Activated T-cell treated with anti-CD3 and anti-CD28 coated beads, Interleukin-2, amount 50 U/mL, for 72 hours (primary cell): ENCODE results near the gene CAPS. TPM values are rescaled to one million over a fixed set of nuclear protein-coding genes. Genes with fewer than 3 reads are reported as not detected.
"Not testable (repeated sequence)": the region's sequence is repeated elsewhere in the genome, so short reads cannot be mapped to it uniquely, and the experiment has no call there.

ENCODE experiments used
- ATAC-seq, 2 donors: fragments of 150-1000 bp; cut with Tn5 transposase; replicated peaks in 1 of 2; 2 replicates each; pipeline ENCODE4 v1.10.0; 2021; ENCODE audit warnings: moderate library complexity in 2 of 2, mild to moderate bottlenecking in 1 of 2
- DNase-seq, 2 donors: peaks; one replicate each; pipeline ENCODE4 v3.0.0; 2021 to 2022; ENCODE audit warnings: mixed read lengths in 1 of 2
- H3K27ac Mint-ChIP-seq: one replicate; pipeline ENCODE4 v1.8.0; 2022; ENCODE audit warnings: mild to moderate bottlenecking, moderate library complexity, mixed read lengths
- H3K27me3 Mint-ChIP-seq: one replicate; pipeline ENCODE4 v1.8.0; 2022; ENCODE audit warnings: low read depth, mixed read lengths
- H3K36me3 Mint-ChIP-seq, 2 donors: one replicate each; pipeline ENCODE4 v1.8.0; 2022; ENCODE audit warnings: mixed read lengths in 2 of 2, mild to moderate bottlenecking in 1 of 2; ENCODE audit not compliant: insufficient read depth in 2 of 2
- H3K4me1 Mint-ChIP-seq: one replicate; pipeline ENCODE4 v1.8.0; 2022; ENCODE audit warnings: low read depth, mixed read lengths
- H3K4me3 Mint-ChIP-seq, 2 donors: one replicate each; pipeline ENCODE4 v1.8.0; 2022; ENCODE audit warnings: mild to moderate bottlenecking in 2 of 2, mixed read lengths in 2 of 2, moderate library complexity in 2 of 2
- H3K9me3 Mint-ChIP-seq, 2 donors: one replicate each; pipeline ENCODE4 v1.8.0; 2022; ENCODE audit warnings: mixed read lengths in 2 of 2
- total RNA-seq, 2 donors: library from RNA; stranded (reverse); gene quantifications; one replicate each; pipeline ENCODE4 v1.2.3, GENCODE V29; 2022

CAPS gene
- total RNA-seq, 2 donors from 2014 or later: 12.9 to 20.9 TPM

- H3K4me3 Mint-ChIP-seq: peak overlapping the region; percentile 68 to 79
- peak; percentile 94 to 95 for ATAC-seq
- DNase-seq: peak; percentile 75 to 78
- H3K27me3 Mint-ChIP-seq: no peaks in the 10 kb centered on the region
- H3K27ac Mint-ChIP-seq: peak overlapping the region; percentile 86
- peaks cover 0 to 8% of the 10 kb centered on the region in 2 donors for H3K36me3 Mint-ChIP-seq
- H3K4me1 Mint-ChIP-seq: peaks cover 98% of the 10 kb centered on the region
- H3K9me3 Mint-ChIP-seq: no peaks in the 10 kb centered on the region
Measured at GRCh38 chr19:5961969-5962945, 48.2 kb downstream of the CAPS start.

- not testable (repeated sequence) for H3K36me3 Mint-ChIP-seq, ATAC-seq, H3K27me3 Mint-ChIP-seq, DNase-seq, H3K9me3 Mint-ChIP-seq
- H3K4me1 Mint-ChIP-seq: peaks cover 98% of the 10 kb centered on the region
- peak overlapping the region; percentile 86 for H3K27ac Mint-ChIP-seq
- H3K4me3 Mint-ChIP-seq: peak overlapping the region; percentile 68 to 79
Measured at GRCh38 chr19:5963259-5963658, 49.2 kb downstream of the CAPS start.

GRCh38 chr19:5963855-5964254 lies 49.8 kb downstream of the CAPS start:
- Mint-ChIP-seq H3K36me3 (peaks cover 1 to 8% of the 10 kb centered on the region in 2 donors), H3K4me3 (peak overlapping the region in 1 of 2 donors; percentile 24), H3K27ac (peak overlapping the region; percentile 90), H3K9me3 (no peaks in the 10 kb centered on the region), H3K27me3 (no peaks in the 10 kb centered on the region), H3K4me1 (peaks cover 99% of the 10 kb centered on the region)
- DNase-seq (no peak), ATAC-seq (no peak)

- Mint-ChIP-seq H3K27ac (peak overlapping the region; percentile 79), H3K27me3 (no peaks in the 10 kb centered on the region), H3K4me3 (no peak overlapping the region), H3K9me3 (no peaks in the 10 kb centered on the region), H3K36me3 (peaks cover 1 to 8% of the 10 kb centered on the region in 2 donors), H3K4me1 (peaks cover 93% of the 10 kb centered on the region)
- DNase-seq: no peak
- no peak for ATAC-seq
Measured at GRCh38 chr19:5964816-5965565, 50.9 kb downstream of the CAPS start.

Other genes with a start within 250 kb of the CAPS start
- 10 to 100 TPM; 33.8 to 34.1 TPM for gene MICOS13, start 233.7 kb upstream of the CAPS start, total RNA-seq
- gene HSD11B1L, start 233.2 kb upstream of the CAPS start, total RNA-seq: 1 to 10 TPM; 3.0 to 5.1 TPM
- gene RPL36, start 224.0 kb upstream of the CAPS start, total RNA-seq: 1,000 to 10,000 TPM; 1,272 to 1,302 TPM
- gene LONP1, start 194.1 kb upstream of the CAPS start, total RNA-seq: 100 to 1,000 TPM; 262 to 266 TPM
- not detected for gene CATSPERD, start 193.6 kb upstream of the CAPS start, total RNA-seq
- 1 to 10 TPM; 4.6 to 4.7 TPM for gene PRR22, start 129.5 kb upstream of the CAPS start, total RNA-seq
- 10 to 100 TPM; 40.7 to 55.8 TPM for gene DUS3L, start 123.1 kb upstream of the CAPS start, total RNA-seq
- 1 to 10 TPM; 2.7 to 3.7 TPM for gene NRTN, start 109.2 kb upstream of the CAPS start, total RNA-seq
- gene FUT6, start 74.6 kb upstream of the CAPS start, total RNA-seq: under 1 TPM in 1 of 2 donors, not detected in 1; 0.21 TPM
- gene FUT3, start 62.8 kb upstream of the CAPS start, total RNA-seq: 1 to 10 TPM; 1.7 to 3.6 TPM
- 1 to 10 TPM in 1 of 2 donors, under 1 TPM in 1; 0.44 to 1.7 TPM for gene FUT5, start 43.7 kb upstream of the CAPS start, total RNA-seq
- gene NDUFA11, start 10.5 kb upstream of the CAPS start, total RNA-seq: 100 to 1,000 TPM; 158 to 174 TPM
- gene VMAC, start 9.4 kb upstream of the CAPS start, total RNA-seq: 10 to 100 TPM in 1 of 2 donors, 1 to 10 TPM in 1; 8.7 to 10.5 TPM
- gene RANBP3, start 63.9 kb downstream of the CAPS start, total RNA-seq: 100 to 1,000 TPM in 1 of 2 donors, 10 to 100 TPM in 1; 89.2 to 108 TPM
- gene RFX2, start 196.2 kb downstream of the CAPS start, total RNA-seq: 10 to 100 TPM in 1 of 2 donors, 1 to 10 TPM in 1; 8.7 to 11.6 TPM
- not detected for gene ACSBG2, start 221.4 kb downstream of the CAPS start, total RNA-seq